Smooth muscle cell (in vitro differentiated cells): ENCODE results near the gene MYO18A. TPM values are rescaled to one million over a fixed set of nuclear protein-coding genes. Genes with fewer than 3 reads are reported as not detected.

Source experiments
- DNase-seq: peaks from one replicate; lab custom pipeline; 2025; ENCODE audit not compliant: unreplicated experiment; lab: John Stamatoyannopoulos, UW
- H2AFZ ChIP-seq: fragments of 200-600 bp; sonication (generic); 2 replicates; pipeline ENCODE4 v1.6.0; 2016; ENCODE audit warnings: antibody characterized with exemption, low read depth, mild to moderate bottlenecking
- H3F3A ChIP-seq: fragments of 200-600 bp; sonication (generic); 2 replicates; pipeline ENCODE4 v1.6.0; 2017; ENCODE audit warnings: antibody characterized with exemption, low read depth
- H3K27ac ChIP-seq: fragments of 200-600 bp; sonication (generic); 2 replicates; pipeline ENCODE4 v1.5.1; 2016; ENCODE audit warnings: low read depth, mild to moderate bottlenecking
- H3K27me3 ChIP-seq: fragments of 200-600 bp; sonication (generic); 2 replicates; pipeline ENCODE4 v1.6.1; 2016; ENCODE audit warnings: low read depth, mild to moderate bottlenecking
- H3K36me3 ChIP-seq: fragments of 200-600 bp; sonication (generic); 2 replicates; pipeline ENCODE4 v1.5.1; 2016; ENCODE audit warnings: low read depth
- H3K4me1 ChIP-seq: fragments of 200-600 bp; sonication (generic); 2 replicates; pipeline ENCODE4 v1.5.1; 2016; ENCODE audit warnings: low read depth
- H3K4me2 ChIP-seq: fragments of 200-600 bp; sonication (generic); 2 replicates; pipeline ENCODE4 v1.6.0; 2016; ENCODE audit warnings: mild to moderate bottlenecking
- H3K4me3 ChIP-seq: fragments of 200-600 bp; sonication (generic); 2 replicates; pipeline ENCODE4 v1.5.1; 2016; ENCODE audit warnings: mild to moderate bottlenecking
- H3K79me2 ChIP-seq: fragments of 200-600 bp; sonication (generic); 2 replicates; pipeline ENCODE4 v1.6.0; 2016; ENCODE audit warnings: low read depth, mild to moderate bottlenecking
- H3K9ac ChIP-seq: fragments of 200-600 bp; sonication (generic); 2 replicates; pipeline ENCODE4 v1.6.0; 2016; ENCODE audit warnings: low read depth
- H3K9me3 ChIP-seq: fragments of 200-600 bp; sonication (generic); replicated peaks from 2 replicates; pipeline ENCODE4 v1.5.1; 2016; ENCODE audit warnings: low read depth
- H4K20me1 ChIP-seq: fragments of 200-600 bp; sonication (generic); 2 replicates; pipeline ENCODE4 v1.6.0; 2016; ENCODE audit warnings: low read depth
- CTCF ChIP-seq: fragments of 200-600 bp; sonication (generic); IDR thresholded peaks from 2 replicates; pipeline ENCODE4 v1.5.1; 2017; ENCODE audit warnings: borderline replicate concordance, mild to moderate bottlenecking, antibody characterized with exemption; ENCODE audit not compliant: insufficient read depth, poor library complexity, severe bottlenecking
- WGBS: methylation state at CpG from one replicate; pipeline ENCODE4 v1.1.7; 2016; ENCODE audit warnings: low lambda C conversion rate; 5-methylcytosine and 5-hydroxymethylcytosine counted together
- polyA plus RNA-seq: library from polyadenylated mRNA; unstranded; fragments of >200 nt; fragmentation: Nextera tagmentation; extraction: Ambion mirVana; gene quantifications from 2 replicates; pipeline ENCODE4 v1.2.1, GENCODE V29; 2016
- total RNA-seq: library from RNA; depleted of rRNA; stranded (reverse); fragments of >200 nt; gene quantifications from 2 replicates; pipeline ENCODE4 v1.2.3, GENCODE V29; 2014

Gene MYO18A
- total and polyA plus RNA-seq, 2 experiments from 2014 or later = 18.0 to 22.1 TPM

- Histone ChIP-seq H4K20me1 (no peaks in the 10 kb centered on the region), H3K79me2 (no peaks in the 10 kb centered on the region), H3K27me3 (peaks cover 24% of the 10 kb centered on the region), H3K4me2 (no peak overlapping the region), H3K4me1 (peaks cover 18% of the 10 kb centered on the region), H3K4me3 (no peak overlapping the region), H3K9me3 (peaks cover 5% of the 10 kb centered on the region), H2AFZ (no peak overlapping the region), H3F3A (no peaks in the 10 kb centered on the region), H3K9ac (no peak overlapping the region), H3K36me3 (no peaks in the 10 kb centered on the region), H3K27ac (no peak overlapping the region)
- DNase-seq = no peak
- no peak for TF ChIP-seq CTCF
- 71% methylated on average over 5 of the region's 5 CpGs for WGBS
Measured at GRCh38 chr17:29031488-29031887, 148.7 kb downstream of the MYO18A start.

DNA sequence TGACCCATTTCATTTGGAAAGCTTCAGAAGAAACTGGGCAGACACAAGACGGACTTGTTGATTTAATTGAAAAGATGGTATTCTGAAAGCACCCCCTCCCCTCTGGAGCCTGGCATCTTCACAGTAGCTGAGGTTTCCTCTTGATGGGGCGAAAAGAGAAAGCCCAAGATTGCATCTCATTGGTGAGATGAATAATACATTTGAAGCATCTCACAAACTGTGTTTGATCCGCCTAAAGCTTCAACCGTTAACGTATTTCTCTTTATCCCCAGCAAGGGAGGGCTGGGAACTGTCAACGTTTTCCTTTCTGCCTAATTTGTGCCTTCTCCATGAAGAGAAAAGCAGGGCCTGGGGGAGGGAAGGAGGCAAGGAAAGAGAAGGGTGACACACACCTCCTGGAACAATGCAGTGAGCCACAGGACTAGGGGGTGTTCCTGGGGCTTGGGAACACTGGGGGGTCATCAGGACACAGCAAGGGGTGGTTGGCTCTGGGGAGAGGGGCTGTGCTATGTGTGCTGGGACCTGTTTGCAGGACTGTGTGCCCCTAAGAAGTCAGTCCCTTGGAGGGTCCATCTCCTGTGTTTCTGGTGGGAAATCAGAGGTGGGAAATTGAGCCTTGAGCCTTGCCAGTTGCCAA lies 155.8 kb downstream of the MYO18A start:
- WGBS = 77% methylated on average over 6 of the region's 6 CpGs
- Histone ChIP-seq H3K9me3 (no peaks in the 10 kb centered on the region), H4K20me1 (no peaks in the 10 kb centered on the region), H3K4me2 (no peak overlapping the region), H3K4me3 (no peak overlapping the region), H3F3A (no peaks in the 10 kb centered on the region), H3K4me1 (peaks cover 17% of the 10 kb centered on the region), H2AFZ (no peak overlapping the region), H3K27ac (no peak overlapping the region), H3K27me3 (peaks cover 26% of the 10 kb centered on the region), H3K79me2 (no peaks in the 10 kb centered on the region), H3K36me3 (no peaks in the 10 kb centered on the region), H3K9ac (no peak overlapping the region)
- no peak for DNase-seq
- TF ChIP-seq CTCF = no peak

- H3K9ac ChIP-seq = no peak overlapping the region
- no peak overlapping the region for H3K4me2 ChIP-seq
- H3F3A ChIP-seq = no peaks in the 10 kb centered on the region
- no peaks in the 10 kb centered on the region for H3K79me2 ChIP-seq
- H3K36me3 ChIP-seq = no peaks in the 10 kb centered on the region
- peaks cover 49% of the 10 kb centered on the region for H3K27me3 ChIP-seq
- WGBS = 93% methylated on average over 7 of the region's 7 CpGs
- no peak for DNase-seq
- H2AFZ ChIP-seq = no peak overlapping the region
- no peak overlapping the region for H3K27ac ChIP-seq
- TF ChIP-seq CTCF = no peak
- H4K20me1 ChIP-seq = no peaks in the 10 kb centered on the region
- H3K9me3 ChIP-seq = no peaks in the 10 kb centered on the region
- no peak overlapping the region for H3K4me3 ChIP-seq
- peaks cover 18% of the 10 kb centered on the region for H3K4me1 ChIP-seq
Measured at GRCh38 chr17:29022074-29022473, 158.1 kb downstream of the MYO18A start.

GRCh38 chr17:29021226-29021625 lies 159.0 kb downstream of the MYO18A start:
- H4K20me1 ChIP-seq = no peaks in the 10 kb centered on the region
- H3F3A ChIP-seq = no peaks in the 10 kb centered on the region
- TF ChIP-seq CTCF = no peak
- H3K36me3 ChIP-seq = no peaks in the 10 kb centered on the region
- peaks cover 56% of the 10 kb centered on the region for H3K27me3 ChIP-seq
- no peak overlapping the region for H2AFZ ChIP-seq
- H3K4me1 ChIP-seq = peaks cover 18% of the 10 kb centered on the region
- no peaks in the 10 kb centered on the region for H3K79me2 ChIP-seq
- DNase-seq = no peak
- no peak overlapping the region for H3K27ac ChIP-seq
- 83% methylated on average over 7 of the region's 7 CpGs for WGBS
- no peak overlapping the region for H3K4me2 ChIP-seq
- no peaks in the 10 kb centered on the region for H3K9me3 ChIP-seq
- H3K9ac ChIP-seq = no peak overlapping the region
- H3K4me3 ChIP-seq = no peak overlapping the region
